Urinary bladder (tissue), 4 donors: ENCODE results near the gene STYK1. TPM values are rescaled to one million over a fixed set of nuclear protein-coding genes. Genes with fewer than 3 reads are reported as not detected.
"Not testable (repeated sequence)": the region's sequence is repeated elsewhere in the genome, so short reads cannot be mapped to it uniquely, and the experiment has no call there.

ENCODE experiments used
- DNase-seq: peaks from one replicate; pipeline ENCODE4 v3.0.0-alpha.2; 2015; ENCODE audit errors: extremely low spot score
- H3K27ac ChIP-seq: one replicate; pipeline ENCODE4 v1.5.1; 2013; ENCODE audit warnings: low read depth, mild to moderate bottlenecking, moderate library complexity
- H3K36me3 ChIP-seq: one replicate; pipeline ENCODE4 v1.6.1; 2013; ENCODE audit warnings: mild to moderate bottlenecking, moderate library complexity; ENCODE audit not compliant: insufficient read depth
- H3K4me1 ChIP-seq: one replicate; pipeline ENCODE4 v1.6.1; 2013; ENCODE audit warnings: mild to moderate bottlenecking, moderate library complexity; ENCODE audit not compliant: insufficient read depth
- H3K4me3 ChIP-seq: one replicate; pipeline ENCODE4 v1.5.1; 2013; ENCODE audit warnings: low read depth, low read length
- WGBS: extraction: QIAGEN DNeasy Blood & Tissue Kit; methylation state at CpG from one replicate; pipeline ENCODE4 v1.1.7; 2013; 5-methylcytosine and 5-hydroxymethylcytosine counted together
- polyA plus RNA-seq: library from polyadenylated mRNA; stranded (reverse); fragments of 200-250 nt; gene quantifications from one replicate; pipeline ENCODE4 v1.2.3, GENCODE V29; 2013
- total RNA-seq: library from RNA; depleted of rRNA; stranded (reverse); fragments of >200 nt; gene quantifications from one replicate; pipeline ENCODE4 v1.2.3, GENCODE V29; 2014
- donor health status: healthy with polysubstance abuse.
- donor health status: healthy.

The STYK1 gene
- total and polyA plus RNA-seq, 2 donors = 1.1 to 5.0 TPM

DNA sequence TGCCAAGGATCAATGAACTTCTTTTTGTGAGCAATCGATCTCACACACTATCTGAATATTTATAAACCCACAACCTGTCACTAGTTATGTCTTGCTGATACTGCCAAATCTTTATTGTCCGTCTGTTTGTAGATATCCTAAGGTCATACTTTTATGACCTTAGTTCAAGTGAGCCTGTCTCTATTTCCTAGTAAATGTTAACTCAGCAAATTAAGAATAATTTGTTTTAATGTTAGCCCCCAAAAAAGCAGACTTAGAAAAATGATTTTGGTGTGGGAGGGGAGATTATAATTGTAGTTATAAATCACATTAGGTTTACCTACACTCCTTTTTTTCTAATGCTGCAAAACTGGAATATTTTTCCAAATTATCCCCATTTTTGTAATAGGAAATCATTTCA lies 9.4 kb downstream of the STYK1 start:
- no peak overlapping the region for H3K27ac ChIP-seq
- H3K36me3 ChIP-seq = no peaks in the 10 kb centered on the region
- 69% methylated on average over 2 of the region's 2 CpGs for WGBS
- H3K4me3 ChIP-seq = no peak overlapping the region
- H3K4me1 ChIP-seq = no peaks in the 10 kb centered on the region
- DNase-seq = no peak

DNA sequence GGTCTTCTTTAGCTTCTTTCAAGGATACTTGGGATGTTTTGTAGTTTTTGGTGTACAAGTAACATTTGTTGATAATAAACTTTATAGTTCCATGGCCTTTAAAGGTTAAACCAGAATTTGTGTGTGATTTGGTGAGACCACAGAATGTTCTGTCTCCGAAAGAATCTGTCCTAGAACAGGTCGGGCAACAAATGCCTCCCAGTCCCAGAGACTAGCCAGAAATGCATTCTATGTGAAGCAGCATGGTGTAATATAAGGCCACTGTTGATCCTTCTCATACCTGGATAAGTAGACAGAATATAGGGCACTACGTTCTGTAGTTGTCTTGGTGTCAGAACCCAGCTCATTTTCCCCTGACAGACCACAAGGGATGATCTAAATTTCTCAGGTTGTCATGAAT lies 10.0 kb downstream of the STYK1 start:
- Histone ChIP-seq H3K4me3 (no peak overlapping the region), H3K27ac (no peak overlapping the region), H3K36me3 (no peaks in the 10 kb centered on the region), H3K4me1 (no peaks in the 10 kb centered on the region)
- 69% methylated on average over 3 of the region's 3 CpGs for whole genome bisulfite sequencing
- no peak for DNase-seq

DNA sequence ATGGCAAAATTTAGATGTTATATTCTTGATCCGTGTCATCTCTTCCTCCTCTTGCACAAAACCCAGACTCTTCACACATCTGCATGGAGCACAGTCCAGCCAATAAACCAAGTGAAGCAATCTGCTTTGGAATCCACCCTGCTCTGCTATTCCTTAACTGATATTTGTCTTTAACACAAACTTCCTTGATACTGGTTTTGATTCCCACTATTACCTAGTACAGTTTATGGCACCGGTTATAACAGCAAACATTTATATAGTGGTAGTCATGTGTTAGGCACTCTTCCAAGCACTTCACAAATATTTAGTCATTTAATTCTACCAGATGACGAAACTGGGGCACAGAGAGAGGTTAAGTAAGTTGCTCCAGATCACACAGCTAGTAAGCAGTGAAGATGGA lies 12.5 kb downstream of the STYK1 start:
- no peak overlapping the region for H3K4me3 ChIP-seq
- no peak overlapping the region for H3K27ac ChIP-seq
- DNase-seq = no peak
- H3K36me3 ChIP-seq = no peaks in the 10 kb centered on the region
- H3K4me1 ChIP-seq = no peaks in the 10 kb centered on the region
- 52% methylated on average over 3 of the region's 3 CpGs for WGBS

DNA sequence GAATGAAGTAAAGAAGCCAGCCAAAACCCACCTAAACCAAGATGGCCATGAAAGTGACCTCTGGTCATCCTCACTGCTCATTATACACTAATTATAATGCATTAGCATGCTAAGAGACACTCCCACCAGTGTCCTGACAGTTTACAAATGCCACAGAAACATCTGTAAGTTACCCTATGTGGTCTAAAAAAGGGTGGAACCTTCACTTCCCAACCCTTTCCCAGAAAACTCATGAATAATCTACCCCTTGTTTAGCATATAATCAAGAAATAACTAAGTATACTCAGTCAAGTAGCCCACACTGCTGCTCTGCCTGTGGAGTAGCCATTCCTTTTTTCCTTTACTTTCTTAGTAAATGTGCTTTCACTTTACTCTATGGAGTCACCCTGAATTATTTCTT lies 19.8 kb downstream of the STYK1 start:
- no peak for DNase-seq
- Histone ChIP-seq H3K27ac (no peak overlapping the region), H3K4me3 (no peak overlapping the region), H3K4me1 (no peaks in the 10 kb centered on the region), H3K36me3 (no peaks in the 10 kb centered on the region)

DNA sequence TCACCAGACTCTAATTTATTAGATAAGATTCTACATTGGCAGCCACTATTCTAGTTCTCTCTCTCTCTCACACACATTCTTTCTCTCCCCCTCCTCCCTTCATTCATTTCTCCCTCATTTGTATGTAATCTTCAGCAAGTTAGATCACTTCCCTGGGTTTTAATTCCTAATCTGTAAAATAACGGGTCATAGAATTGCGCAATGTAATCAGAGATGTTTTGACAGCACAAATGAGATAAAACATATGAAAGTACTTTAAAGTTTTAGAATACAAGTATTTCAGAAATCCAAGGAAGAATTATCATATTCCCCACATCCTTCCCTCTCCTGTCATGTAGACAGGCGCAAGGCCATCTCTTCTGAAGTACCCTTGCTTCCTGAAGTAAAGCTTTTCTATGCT lies 21.7 kb downstream of the STYK1 start:
- Histone ChIP-seq H3K4me1 (no peaks in the 10 kb centered on the region), H3K36me3 (no peaks in the 10 kb centered on the region), H3K4me3 (no peak overlapping the region), H3K27ac (no peak overlapping the region)
- 51% methylated on average over 3 of the region's 3 CpGs for WGBS
- DNase-seq = no peak

DNA sequence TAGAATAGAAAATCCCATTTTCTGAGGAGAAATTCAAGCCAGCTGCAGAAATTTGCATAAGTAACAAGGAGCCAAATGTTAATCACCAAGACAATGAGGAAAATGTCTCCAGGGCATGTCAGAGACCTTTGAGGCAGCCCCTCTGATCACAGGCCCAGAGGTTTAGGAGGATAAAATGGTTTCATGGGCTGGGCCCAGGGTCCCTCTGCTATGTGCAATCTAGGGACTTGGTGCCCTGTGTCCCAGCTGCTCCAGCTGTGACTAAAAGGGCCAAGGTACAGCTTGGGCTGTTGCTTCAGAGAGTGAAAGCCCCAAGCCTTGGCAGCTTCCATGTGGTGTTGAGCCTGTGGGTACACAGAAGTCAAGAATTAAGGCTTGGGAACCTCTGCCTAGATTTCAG lies 27.3 kb downstream of the STYK1 start:
- not testable (repeated sequence) for H3K4me3 ChIP-seq, H3K36me3 ChIP-seq, H3K4me1 ChIP-seq, H3K27ac ChIP-seq, DNase-seq

DNA sequence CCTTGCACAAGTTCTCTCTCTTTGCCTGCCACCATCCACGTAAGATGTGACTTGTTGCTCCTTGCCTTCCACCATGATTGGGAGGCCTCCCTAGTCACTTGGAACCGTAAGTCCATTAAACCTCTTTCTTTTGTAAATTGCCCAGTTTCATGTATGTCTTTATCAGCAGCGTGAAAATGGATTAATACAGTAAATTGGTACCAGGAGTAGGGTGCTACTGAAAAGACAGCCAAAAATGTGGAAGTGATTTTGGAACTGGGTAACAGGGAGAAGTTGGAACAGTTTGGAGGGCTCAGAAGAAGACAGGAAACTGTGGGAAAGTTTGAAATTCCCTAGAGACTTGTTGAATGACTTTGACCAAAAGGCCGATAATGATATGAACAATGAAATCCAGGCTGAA lies 27.9 kb downstream of the STYK1 start:
- H3K27ac ChIP-seq = no peak overlapping the region
- no peaks in the 10 kb centered on the region for H3K36me3 ChIP-seq
- WGBS = 43% methylated on average over 4 of the region's 4 CpGs
- H3K4me3 ChIP-seq = no peak overlapping the region
- no peak for DNase-seq
- H3K4me1 ChIP-seq = no peaks in the 10 kb centered on the region

DNA sequence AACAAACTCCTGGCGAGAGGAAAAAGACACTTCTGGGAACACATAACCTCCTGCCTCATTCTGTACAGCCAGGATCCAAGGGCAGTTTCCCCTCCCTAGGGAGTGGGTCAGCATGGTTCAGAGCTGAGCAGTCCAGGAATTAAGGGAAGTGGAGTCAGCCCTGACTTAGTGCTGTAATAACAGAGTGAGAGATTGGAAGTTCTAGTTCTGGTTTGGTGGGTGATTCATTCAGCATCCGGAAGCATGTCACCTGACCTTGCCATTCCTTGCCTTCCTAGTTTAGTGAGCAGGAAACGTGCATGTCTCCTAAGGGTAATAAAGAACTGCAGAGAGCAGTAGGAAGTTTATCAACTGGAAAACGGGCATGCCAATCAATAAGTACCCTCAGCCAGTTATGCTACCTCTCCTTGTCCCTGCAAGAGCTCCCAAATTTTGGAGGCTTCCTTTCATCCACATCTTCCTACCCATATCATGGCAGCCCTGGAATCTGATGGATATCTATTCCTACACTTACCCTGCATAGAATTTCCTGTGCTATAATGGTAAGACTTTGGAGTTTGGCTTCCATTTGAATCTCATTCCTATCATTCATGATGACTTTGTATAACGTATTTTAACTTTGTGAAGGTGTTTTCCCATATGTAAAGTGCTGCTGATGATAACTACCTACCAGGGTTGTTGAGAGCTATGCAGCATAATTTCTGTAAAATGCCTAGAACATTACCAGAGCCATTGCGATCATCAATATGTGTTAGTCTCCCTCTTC lies 31.9 kb downstream of the STYK1 start:
- Histone ChIP-seq H3K27ac (no peak overlapping the region), H3K4me3 (no peak overlapping the region), H3K4me1 (no peaks in the 10 kb centered on the region), H3K36me3 (no peaks in the 10 kb centered on the region)
- WGBS = 62% methylated on average over 6 of the region's 6 CpGs
- no peak for DNase-seq

DNA sequence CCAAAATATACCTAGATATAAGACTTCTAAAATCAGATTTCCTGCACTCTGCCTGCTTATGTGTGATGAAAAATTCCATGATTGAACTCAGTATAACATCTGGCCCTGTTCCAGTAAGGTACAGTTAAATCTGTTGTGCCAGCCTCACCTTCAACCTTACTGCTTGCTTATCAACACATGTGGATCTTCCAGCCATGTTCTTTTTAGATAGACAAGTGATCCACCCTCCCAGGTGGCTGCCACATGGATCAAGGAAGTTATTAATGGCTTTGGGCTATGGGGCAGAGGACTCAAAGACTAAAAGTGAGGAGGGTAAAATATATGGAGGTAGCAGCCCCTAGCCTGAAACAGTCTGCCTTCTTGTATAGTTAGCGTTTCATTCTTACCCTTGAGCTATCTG lies 35.1 kb downstream of the STYK1 start:
- Histone ChIP-seq H3K27ac (no peak overlapping the region), H3K4me3 (no peak overlapping the region), H3K36me3 (no peaks in the 10 kb centered on the region), H3K4me1 (no peaks in the 10 kb centered on the region)
- 96% methylated on average over 1 of the region's 1 CpG for WGBS
- no peak for DNase-seq

DNA sequence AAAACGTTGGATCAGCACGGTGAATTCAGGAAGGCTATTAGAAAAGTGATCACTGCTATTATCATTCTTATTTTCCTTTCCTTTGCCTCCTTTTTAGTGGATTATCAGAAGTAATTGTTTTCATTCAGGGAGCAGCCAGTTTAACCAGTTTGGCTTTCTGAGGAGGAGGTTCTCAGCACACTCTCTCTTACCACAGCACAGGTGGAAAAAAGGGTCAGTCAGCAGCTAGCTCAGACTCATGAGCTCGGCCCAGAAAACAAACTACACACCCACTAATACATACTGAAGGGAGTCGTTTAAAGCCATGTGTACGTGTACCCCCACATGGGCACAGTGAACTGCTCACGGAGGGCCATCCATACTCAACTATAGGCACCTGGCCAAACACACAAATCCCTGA lies 37.2 kb downstream of the STYK1 start:
- Histone ChIP-seq H3K36me3 (no peaks in the 10 kb centered on the region), H3K4me3 (no peak overlapping the region), H3K4me1 (no peaks in the 10 kb centered on the region), H3K27ac (no peak overlapping the region)
- DNase-seq = no peak
- 55% methylated on average over 6 of the region's 6 CpGs for WGBS

DNA sequence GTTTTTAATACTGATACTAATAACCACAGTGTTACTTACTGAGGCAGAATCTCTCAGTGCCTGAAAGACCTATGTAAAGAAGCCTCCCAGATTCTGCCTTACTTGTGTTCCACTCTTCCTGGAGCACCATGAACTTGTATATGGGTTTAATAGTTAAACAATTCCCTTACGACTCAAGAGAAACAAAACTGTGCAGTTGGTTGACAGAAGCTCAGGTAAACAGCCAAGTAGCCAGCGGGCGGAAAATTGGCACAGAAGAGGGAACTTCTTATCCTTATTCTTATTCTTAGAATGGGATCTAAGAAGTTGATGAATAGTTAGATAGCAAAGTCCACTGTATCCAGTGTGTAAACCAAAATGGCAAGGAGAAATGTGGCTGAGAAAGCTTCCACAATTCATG lies 37.7 kb downstream of the STYK1 start:
- H3K27ac ChIP-seq = peak overlapping the region; percentile 2
- H3K36me3 ChIP-seq = no peaks in the 10 kb centered on the region
- 63% methylated on average over 3 of the region's 3 CpGs for WGBS
- H3K4me1 ChIP-seq = no peaks in the 10 kb centered on the region
- DNase-seq = no peak
- H3K4me3 ChIP-seq = no peak overlapping the region

DNA sequence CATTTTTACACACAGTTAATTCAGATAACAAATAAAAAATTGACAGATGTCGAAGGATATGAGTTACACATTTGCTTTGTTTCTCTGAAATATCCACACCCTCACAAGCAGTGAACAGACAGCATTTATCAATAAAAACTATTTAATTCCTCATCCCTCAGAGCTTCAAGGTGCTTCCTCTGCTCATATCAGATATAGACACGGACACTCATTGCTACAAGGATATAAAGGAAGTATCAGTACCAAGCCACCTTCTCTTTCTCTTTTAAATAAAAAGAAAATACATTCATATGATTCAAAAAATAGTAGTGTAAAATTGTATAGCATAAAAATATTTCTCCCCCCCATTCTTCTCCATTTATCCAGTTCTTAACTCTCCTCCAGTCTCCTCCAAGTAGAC lies 38.5 kb downstream of the STYK1 start:
- no peak for DNase-seq
- Histone ChIP-seq H3K36me3 (no peaks in the 10 kb centered on the region), H3K4me1 (no peaks in the 10 kb centered on the region), H3K4me3 (no peak overlapping the region), H3K27ac (no peak overlapping the region)
- 79% methylated on average over 2 of the region's 2 CpGs for WGBS

DNA sequence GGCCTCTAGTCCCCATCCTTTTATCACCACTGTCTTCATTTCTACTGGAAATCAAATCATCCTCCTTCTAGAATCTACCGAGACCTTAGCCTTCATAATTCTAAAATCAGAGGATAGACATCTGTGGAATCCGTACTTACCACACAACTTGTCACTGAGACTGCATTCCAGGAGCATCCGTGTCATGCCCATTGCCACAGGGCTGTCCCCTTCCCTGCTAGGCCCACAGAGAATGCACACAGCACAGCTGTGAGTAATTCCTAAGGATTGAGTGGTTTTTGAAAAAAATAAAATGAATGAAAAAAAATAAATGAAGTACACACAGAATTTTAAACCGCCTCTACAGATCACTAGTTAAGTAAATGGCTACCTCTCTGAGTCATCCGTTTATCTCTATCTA lies 39.4 kb downstream of the STYK1 start:
- Histone ChIP-seq H3K27ac (no peak overlapping the region), H3K36me3 (no peaks in the 10 kb centered on the region), H3K4me1 (no peaks in the 10 kb centered on the region), H3K4me3 (no peak overlapping the region)
- no peak for DNase-seq
- 87% methylated on average over 5 of the region's 5 CpGs for WGBS

DNA sequence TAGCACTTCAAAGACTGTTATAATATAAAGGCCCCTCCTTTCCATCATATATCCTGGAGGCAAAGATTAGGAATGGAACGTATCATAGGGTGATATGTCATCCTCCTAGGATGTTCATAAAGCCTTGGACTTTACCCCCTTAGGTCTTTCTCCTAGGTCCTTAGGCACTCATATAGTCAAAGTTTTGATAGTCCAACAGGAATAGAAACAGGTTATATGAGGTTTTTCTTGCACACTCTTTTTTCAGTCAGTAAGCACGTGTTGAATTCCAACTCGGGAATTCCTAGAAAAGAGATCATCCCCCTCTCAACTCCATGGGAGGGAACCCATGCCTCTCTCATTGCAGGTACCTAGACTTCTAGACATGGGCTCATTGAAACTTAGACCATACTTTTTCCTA lies 40.3 kb downstream of the STYK1 start:
- H3K27ac ChIP-seq = no peak overlapping the region
- no peak for DNase-seq
- H3K4me1 ChIP-seq = no peaks in the 10 kb centered on the region
- H3K36me3 ChIP-seq = no peaks in the 10 kb centered on the region
- WGBS = 64% methylated on average over 3 of the region's 3 CpGs
- no peak overlapping the region for H3K4me3 ChIP-seq

DNA sequence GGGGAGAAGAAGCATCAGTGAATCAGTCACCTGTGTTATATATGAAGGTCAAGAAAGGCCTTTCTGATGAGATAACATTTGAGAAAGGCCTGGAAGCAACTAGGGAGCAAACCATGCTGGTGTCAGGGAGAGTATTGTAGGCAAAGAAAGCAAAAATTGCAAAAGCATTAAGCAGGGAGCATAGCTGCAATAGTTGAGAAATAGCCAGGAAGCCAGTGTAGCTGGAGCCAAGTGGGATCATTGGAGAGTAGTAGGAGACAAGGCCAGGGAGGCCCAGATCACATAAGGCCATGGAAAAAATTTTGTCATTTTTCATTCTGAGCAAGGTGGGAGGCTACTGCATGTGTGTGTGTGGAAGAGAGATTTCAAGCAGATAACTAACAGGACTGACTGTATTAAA lies 41.6 kb downstream of the STYK1 start:
- no peak overlapping the region for H3K27ac ChIP-seq
- no peak for DNase-seq
- H3K4me1 ChIP-seq = no peaks in the 10 kb centered on the region
- no peaks in the 10 kb centered on the region for H3K36me3 ChIP-seq
- no peak overlapping the region for H3K4me3 ChIP-seq
